A204.1 (cell line): Measurements from ENCODE around the gene PRPS1.
"Not testable (repeated sequence)": the region's sequence is repeated elsewhere in the genome, so short reads cannot be mapped to it uniquely, and the experiment has no call there.

Experiments used
- FAIRE-seq: peaks from 2 replicates; lab custom pipeline; 2012; peaks lifted over from hg19 to GRCh38; lab: Jason Lieb, UNC

PRPS1 gene

GRCh38 chrX:107630031-107630689 is 1.9 kb downstream of the PRPS1 start:
- no peak for FAIRE-seq

- FAIRE-seq: no peak
These were observed 4.0 kb downstream of the PRPS1 start for GRCh38 chrX:107632346-107632745.

- FAIRE-seq: no peak
These were observed 18.4 kb downstream of the PRPS1 start for GRCh38 chrX:107646735-107647134.

- no peak for FAIRE-seq
These were observed 20.0 kb downstream of the PRPS1 start for GRCh38 chrX:107648332-107648731.

GRCh38 chrX:107654566-107654871 is 26.2 kb downstream of the PRPS1 start:
- no peak for FAIRE-seq

GRCh38 chrX:107654872-107655761 is 26.8 kb downstream of the PRPS1 start:
- no peak for FAIRE-seq

- no peak for FAIRE-seq
These were observed 28.7 kb downstream of the PRPS1 start for GRCh38 chrX:107656978-107657377.

- no peak for FAIRE-seq
These were observed 30.4 kb downstream of the PRPS1 start for GRCh38 chrX:107658660-107659059.

GRCh38 chrX:107659286-107659685 is 31.0 kb downstream of the PRPS1 start:
- FAIRE-seq: no peak

GRCh38 chrX:107659768-107660167 is 31.5 kb downstream of the PRPS1 start:
- peak; percentile 88 for FAIRE-seq

GRCh38 chrX:107662145-107662544 is 33.8 kb downstream of the PRPS1 start:
- no peak for FAIRE-seq

- FAIRE-seq: no peak
These were observed 34.5 kb downstream of the PRPS1 start for GRCh38 chrX:107662824-107663223.

GRCh38 chrX:107666931-107667330 is 38.6 kb downstream of the PRPS1 start:
- FAIRE-seq: no peak

GRCh38 chrX:107667426-107667825 is 39.1 kb downstream of the PRPS1 start:
- FAIRE-seq: no peak

GRCh38 chrX:107668710-107669109 is 40.4 kb downstream of the PRPS1 start:
- FAIRE-seq: not testable (repeated sequence)

GRCh38 chrX:107669261-107669660 is 41.0 kb downstream of the PRPS1 start:
- FAIRE-seq: no peak

- FAIRE-seq: no peak
These were observed 41.7 kb downstream of the PRPS1 start for GRCh38 chrX:107669885-107670628.

GRCh38 chrX:107671256-107671655 is 42.9 kb downstream of the PRPS1 start:
- FAIRE-seq: not testable (repeated sequence)

- FAIRE-seq: no peak
These were observed 44.7 kb downstream of the PRPS1 start for GRCh38 chrX:107672955-107673378.

GRCh38 chrX:107673431-107673830 is 45.1 kb downstream of the PRPS1 start:
- no peak for FAIRE-seq

GRCh38 chrX:107673933-107674479 is 45.7 kb downstream of the PRPS1 start:
- no peak for FAIRE-seq

GRCh38 chrX:107674480-107675364 is 46.4 kb downstream of the PRPS1 start:
- no peak for FAIRE-seq
